Lower leg skin (tissue), 3 donors: ENCODE data around the gene TRAPPC3L.

Source experiments
- POLR2A ChIP-seq, 2 donors: fragments of 450-650 bp; IDR thresholded peaks; one replicate each; pipeline ENCODE4 v1.6.1; 2016 to 2017; ENCODE audit warnings: antibody characterized with exemption in 2 of 2, mild to moderate bottlenecking in 1 of 2, moderate library complexity in 1 of 2
- TF ChIP-seq, protein P1 (sequence below), 3 donors: fragments of 450-650 bp; IDR thresholded peaks; one replicate each; pipeline ENCODE4 v1.5.1; 2016; ENCODE audit warnings: antibody characterized with exemption in 3 of 3, mild to moderate bottlenecking in 3 of 3, moderate library complexity in 2 of 3

DNA sequence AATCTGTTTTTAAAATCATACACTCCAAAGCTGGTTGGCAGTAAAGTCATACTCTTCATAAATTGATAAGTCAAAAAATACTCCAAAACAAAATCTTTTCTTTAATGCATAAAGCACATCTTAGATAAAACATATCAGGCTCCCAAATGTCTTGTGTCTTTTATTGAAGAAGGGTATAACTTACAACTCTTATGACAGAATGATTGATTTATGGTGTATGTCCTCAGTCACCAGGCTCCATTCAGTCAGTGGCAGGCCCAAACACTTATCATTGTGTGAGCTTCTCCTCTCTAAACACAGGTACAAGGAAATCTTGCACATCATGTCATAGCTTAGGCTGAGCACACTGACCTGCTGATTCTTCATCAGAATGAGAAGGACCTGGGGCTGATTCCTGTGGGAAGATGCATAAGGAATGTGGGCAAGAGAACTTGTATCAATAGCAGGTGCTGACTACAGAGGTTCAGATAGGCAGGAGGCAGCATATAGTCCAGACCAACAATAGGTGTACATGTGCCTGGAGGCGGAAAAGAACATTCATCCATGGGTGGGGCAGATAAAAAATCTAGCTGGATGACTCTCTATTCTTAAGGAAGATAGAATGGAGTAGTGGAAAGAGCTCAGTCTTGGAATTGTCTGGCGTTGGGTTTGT lies 32.1 kb downstream of the TRAPPC3L start:
- TF ChIP-seq, protein P1, sequence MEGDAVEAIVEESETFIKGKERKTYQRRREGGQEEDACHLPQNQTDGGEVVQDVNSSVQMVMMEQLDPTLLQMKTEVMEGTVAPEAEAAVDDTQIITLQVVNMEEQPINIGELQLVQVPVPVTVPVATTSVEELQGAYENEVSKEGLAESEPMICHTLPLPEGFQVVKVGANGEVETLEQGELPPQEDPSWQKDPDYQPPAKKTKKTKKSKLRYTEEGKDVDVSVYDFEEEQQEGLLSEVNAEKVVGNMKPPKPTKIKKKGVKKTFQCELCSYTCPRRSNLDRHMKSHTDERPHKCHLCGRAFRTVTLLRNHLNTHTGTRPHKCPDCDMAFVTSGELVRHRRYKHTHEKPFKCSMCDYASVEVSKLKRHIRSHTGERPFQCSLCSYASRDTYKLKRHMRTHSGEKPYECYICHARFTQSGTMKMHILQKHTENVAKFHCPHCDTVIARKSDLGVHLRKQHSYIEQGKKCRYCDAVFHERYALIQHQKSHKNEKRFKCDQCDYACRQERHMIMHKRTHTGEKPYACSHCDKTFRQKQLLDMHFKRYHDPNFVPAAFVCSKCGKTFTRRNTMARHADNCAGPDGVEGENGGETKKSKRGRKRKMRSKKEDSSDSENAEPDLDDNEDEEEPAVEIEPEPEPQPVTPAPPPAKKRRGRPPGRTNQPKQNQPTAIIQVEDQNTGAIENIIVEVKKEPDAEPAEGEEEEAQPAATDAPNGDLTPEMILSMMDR (IDR thresholded peaks at IDR 0.05): no peak
- no peak for TF ChIP-seq POLR2A (IDR thresholded peaks at IDR 0.05)
